NCI-H1048 (cell line): ENCODE measurements around the gene MZT2B.
"Not testable (repeated sequence)": the region's sequence is repeated elsewhere in the genome, so short reads cannot be mapped to it uniquely, and the experiment has no call there.

Experiments used
- DNase-seq: peaks from one replicate; lab custom pipeline; 2025; lab: John Stamatoyannopoulos, UW

MZT2B gene

GRCh38 chr2:130180404-130181324, 1.4 kb upstream of the MZT2B start:
- not testable (repeated sequence) for DNase-seq

- DNase-seq: peak; percentile 89
Observed at GRCh38 chr2:130181325-130181879, 660 bp upstream of the MZT2B start, which contains the start of gene SMPD4. Gene SMPD4 (minus strand): TSS chr2:130181602. CDS start chr2:130176592, 5,010 bp downstream.

DNA sequence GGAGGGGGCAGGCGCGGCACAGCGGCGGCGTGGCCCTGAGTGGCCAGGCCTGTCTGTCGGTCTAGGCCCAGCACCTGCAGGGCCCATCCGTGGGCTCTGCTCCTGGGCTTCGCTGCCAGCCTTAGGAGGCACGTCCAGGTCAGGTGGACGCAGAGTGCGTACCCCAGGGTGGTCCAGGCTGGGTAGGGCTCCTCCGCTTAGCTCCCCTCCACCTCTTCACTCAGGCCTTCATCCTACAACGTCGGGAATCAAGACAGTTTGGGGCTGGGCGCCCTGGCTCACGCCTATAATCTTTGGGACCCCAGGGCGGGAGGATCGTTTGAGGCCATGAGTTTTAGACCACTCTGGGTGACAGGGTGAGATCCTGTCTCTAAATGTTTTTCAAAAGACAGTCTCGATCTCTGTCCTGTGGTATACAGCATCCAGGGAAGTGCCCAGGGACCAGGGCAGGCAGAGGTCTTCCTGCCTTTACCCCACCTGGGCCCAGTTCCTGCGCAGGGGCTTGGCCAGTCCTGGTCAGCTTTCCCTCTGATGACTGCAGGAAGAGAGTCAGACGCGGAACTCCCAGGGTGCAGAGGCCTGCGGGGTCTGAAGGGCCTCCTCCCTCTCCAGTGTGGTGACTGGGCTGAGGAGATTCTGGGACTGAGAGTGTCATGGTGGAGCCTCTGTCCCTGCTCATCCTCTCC, 907 bp downstream of the MZT2B start:
- not testable (repeated sequence) for DNase-seq

GRCh38 chr2:130183512-130184373, 1.7 kb downstream of the MZT2B start:
- DNase-seq: no peak

DNA sequence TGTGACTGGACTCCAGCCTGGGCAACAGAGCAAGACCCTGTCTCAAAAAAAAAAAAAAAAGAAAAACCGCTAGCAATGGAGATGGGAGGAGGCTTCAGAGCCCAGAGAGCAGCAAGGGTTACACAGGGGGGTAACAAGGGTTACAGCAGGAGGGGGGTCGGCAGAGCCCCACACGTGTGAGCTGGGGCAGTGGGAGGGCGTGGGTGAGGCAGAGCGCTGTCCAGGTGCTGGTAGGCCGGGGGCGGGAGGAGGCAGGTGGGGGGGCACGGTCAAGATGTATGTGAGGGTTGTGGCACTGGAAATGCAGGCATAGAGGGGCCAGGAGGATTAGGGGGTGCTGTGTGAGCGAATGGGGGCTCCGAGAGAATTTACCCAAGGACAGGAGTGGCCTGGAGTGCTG, 3.4 kb downstream of the MZT2B start:
- no peak for DNase-seq

- DNase-seq: no peak
Observed at GRCh38 chr2:130185896-130186295, 3.8 kb downstream of the MZT2B start.

DNA sequence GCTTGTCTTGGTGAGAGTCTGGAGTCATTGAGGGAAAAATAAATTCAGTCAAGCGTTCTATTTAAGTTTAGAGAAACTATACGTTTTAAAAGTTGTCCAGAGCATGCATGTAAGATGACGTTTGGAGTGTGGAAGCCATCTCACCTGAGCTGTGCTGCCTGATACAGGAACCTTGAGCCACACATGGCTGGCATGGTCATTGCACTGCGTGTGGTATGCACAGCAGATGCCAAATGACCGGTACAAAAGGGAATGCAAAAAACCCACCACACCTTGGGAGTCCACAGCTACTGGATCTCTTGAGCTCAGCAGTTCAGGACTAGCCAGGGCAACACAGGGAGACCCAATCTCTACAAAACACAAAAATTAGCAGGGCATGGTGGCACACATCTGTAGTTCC, 4.3 kb downstream of the MZT2B start:
- DNase-seq: no peak

GRCh38 chr2:130187268-130187667, 5.2 kb downstream of the MZT2B start:
- no peak for DNase-seq

DNA sequence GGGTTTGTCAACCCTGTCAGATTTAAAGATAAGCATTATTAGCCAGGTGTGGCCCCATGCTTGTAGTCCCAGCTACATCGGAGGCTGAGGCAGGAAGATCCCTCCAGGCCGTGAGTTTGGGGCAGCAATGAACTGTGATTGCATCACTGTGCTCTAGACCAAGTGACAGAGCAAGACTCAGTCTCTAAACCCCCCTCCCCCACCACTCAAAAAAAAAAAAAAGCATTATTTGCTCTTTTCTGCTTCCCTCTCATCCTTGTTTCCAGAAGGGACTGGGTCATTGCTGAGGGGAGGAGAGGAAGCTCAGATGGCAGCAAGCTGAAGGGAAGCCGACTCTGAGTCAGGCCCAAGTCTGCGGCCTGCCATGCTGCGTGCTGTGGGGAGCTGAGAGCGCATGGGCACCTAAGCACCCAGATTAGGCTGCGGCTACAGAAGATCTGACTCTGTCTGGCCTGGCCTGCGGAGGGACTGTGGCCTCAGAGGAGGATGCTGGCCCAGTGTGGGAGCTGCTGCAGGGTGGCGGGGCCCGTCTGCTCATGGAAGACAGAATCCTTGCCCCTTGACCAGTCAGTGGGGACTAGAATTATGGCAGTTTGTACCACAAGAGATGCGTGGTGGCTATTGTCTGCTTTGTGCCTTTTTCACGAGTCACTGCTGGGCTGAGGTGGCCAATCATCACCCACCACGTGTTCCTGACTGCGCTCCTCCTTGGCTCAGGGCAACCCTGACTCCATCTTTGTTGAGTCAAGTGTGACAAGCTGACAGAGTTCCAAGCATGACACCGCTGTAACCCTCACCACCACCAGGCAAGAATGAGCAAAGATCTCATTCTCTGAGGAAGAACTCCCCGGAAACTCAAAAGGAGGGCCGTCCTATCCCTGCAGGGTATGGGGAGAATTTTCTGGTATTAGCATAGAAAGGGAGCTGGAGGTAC, 6.1 kb downstream of the MZT2B start:
- not testable (repeated sequence) for DNase-seq

- DNase-seq: not testable (repeated sequence)
Observed at GRCh38 chr2:130188958-130189357, 6.9 kb downstream of the MZT2B start.

DNA sequence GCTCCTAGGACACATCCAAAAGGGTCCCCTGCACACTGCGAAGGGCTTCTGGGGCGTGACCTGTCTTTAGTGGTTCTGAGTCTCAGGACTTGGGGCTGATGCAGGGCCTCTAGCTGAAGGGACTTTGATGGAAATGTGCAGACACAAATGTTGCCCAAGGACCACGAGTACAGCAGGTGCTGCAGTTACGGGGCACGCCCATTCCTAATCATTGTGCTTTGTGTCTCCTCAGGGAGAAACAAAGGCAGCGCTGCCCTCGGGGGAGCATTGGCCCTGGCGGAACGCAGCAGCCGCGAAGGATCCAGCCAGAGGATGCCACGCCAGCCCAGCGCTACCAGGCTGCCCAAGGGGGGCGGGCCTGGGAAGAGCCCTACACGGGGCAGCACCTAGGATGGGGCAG, 8.2 kb downstream of the MZT2B start:
- no peak for DNase-seq

GRCh38 chr2:130191319-130191718, 9.3 kb downstream of the MZT2B start:
- not testable (repeated sequence) for DNase-seq

DNA sequence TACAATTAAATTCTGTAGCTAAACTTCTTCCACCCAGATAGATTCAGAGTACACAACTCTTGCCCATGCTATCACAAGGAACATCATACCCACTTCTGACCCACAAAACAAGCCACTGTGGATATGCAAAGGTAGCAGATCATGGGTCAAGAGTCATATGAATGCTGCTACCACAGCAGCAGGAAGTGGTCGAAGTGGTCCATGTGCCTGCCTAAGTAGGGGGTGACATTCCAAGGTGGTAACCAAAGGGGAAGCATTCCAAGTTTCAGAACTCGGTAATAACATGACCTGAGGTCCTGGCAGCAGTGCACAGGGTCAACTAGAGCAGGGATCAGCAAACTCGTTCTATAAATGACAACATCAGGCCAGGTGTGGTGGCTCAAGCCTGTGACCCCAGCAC, 10.4 kb downstream of the MZT2B start:
- not testable (repeated sequence) for DNase-seq

DNA sequence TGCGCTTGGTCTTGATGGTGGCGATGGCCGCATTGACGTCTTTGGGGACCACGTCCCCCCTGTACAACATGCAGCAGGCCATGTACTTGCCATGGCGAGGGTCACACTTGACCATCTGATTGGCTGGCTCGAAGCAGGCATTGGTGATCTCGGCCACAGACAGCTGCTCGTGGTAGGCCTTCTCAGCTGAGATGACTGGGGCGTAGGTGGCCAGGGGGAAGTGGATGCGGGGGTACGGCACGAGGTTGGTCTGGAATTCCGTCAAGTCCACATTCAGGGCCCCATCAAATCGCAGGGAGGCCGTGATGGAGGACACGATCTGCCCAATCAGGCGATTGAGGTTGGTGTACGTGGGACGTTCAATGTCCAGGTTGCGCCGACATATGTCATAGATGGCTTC, 11.8 kb downstream of the MZT2B start:
- not testable (repeated sequence) for DNase-seq

GRCh38 chr2:130195089-130195635, 13.1 kb downstream of the MZT2B start:
- DNase-seq: not testable (repeated sequence)

GRCh38 chr2:130196052-130196451, 14.0 kb downstream of the MZT2B start:
- DNase-seq: not testable (repeated sequence)

GRCh38 chr2:130198343-130198742, 16.3 kb downstream of the MZT2B start, which contains the start of gene TUBA3E:
Gene TUBA3E (minus strand): TSS chr2:130198439. CDS start chr2:130198360, 79 bp downstream.
- no peak for DNase-seq

DNA sequence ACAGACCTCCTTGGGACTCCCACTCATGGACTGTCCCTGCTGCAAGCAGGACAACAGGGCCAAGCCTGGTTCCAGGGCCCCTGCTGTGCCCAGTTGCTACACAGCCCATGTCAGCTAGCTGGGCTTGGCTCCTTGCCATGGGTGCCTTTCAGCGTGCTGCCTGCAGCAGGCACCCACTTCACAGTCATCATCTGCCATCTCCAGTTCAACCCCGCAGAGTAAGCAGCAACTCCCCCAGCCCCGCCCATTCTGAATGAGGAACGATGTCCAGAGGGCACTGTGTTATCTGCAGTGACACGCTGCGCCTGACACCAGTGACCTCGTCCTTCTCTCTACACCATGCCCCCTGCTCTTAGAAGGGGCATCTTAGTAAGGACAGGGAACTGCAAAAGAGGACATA, 20.5 kb downstream of the MZT2B start:
- DNase-seq: not testable (repeated sequence)

- not testable (repeated sequence) for DNase-seq
Observed at GRCh38 chr2:130203150-130203549, 21.1 kb downstream of the MZT2B start.

DNA sequence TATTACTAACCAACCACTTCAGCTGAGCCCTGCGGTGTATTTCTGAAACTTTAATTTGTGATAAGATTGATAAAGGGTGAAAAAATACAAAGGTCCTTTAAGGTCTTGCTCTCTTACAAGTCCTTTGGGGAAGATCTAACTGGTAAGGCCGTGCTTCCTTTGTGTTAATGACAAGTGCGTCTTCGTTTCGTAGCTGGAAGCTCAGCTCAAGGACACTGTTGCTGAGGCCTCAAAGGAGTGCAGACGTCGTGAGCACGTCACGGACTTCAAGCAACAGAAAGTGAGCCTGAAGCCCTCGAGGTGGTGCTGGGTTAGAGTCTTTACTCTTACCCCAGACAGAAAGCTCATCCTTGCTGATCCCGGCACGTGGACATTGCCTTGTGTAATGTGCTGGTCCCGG, 25.0 kb downstream of the MZT2B start:
- DNase-seq: not testable (repeated sequence)
